Stimulated activated CD8-positive, alpha-beta memory T cell treated with anti-CD3 and anti-CD28 coated beads, Interleukin-2, amount 100 ng/mL, for 1 hour (primary cell): ENCODE measurements around the gene TENM3.

Experiments
- DNase-seq, 2 donors: peaks; one replicate each; pipeline ENCODE4 v3.0.0-alpha.2; 2020; ENCODE audit warnings: low read depth in 2 of 2

Gene TENM3

GRCh38 chr4:182400790-182401189 lies 157.6 kb downstream of the TENM3 start:
- DNase-seq, result no peak

GRCh38 chr4:182404376-182404775 lies 161.2 kb downstream of the TENM3 start:
- DNase-seq, result no peak

GRCh38 chr4:182405087-182405486 lies 161.9 kb downstream of the TENM3 start:
- no peak for DNase-seq

- no peak for DNase-seq
Observed at GRCh38 chr4:182409271-182409670, 166.1 kb downstream of the TENM3 start.

GRCh38 chr4:182411391-182411790 lies 168.2 kb downstream of the TENM3 start:
- DNase-seq, result no peak

- DNase-seq, result no peak
Observed at GRCh38 chr4:182413550-182413949, 170.3 kb downstream of the TENM3 start.

- no peak for DNase-seq
Observed at GRCh38 chr4:182415116-182415515, 171.9 kb downstream of the TENM3 start.

- DNase-seq, result no peak
Observed at GRCh38 chr4:182416067-182416466, 172.9 kb downstream of the TENM3 start.

GRCh38 chr4:182418054-182418734 lies 175.0 kb downstream of the TENM3 start:
- DNase-seq, result no peak

- no peak for DNase-seq
Observed at GRCh38 chr4:182420189-182420588, 177.0 kb downstream of the TENM3 start.

GRCh38 chr4:182421753-182422152 lies 178.6 kb downstream of the TENM3 start:
- no peak for DNase-seq

- DNase-seq, result no peak
Observed at GRCh38 chr4:182425302-182425701, 182.1 kb downstream of the TENM3 start.

GRCh38 chr4:182426901-182427300 lies 183.7 kb downstream of the TENM3 start:
- DNase-seq, result no peak

- DNase-seq, result no peak
Observed at GRCh38 chr4:182427554-182427953, 184.4 kb downstream of the TENM3 start.

- DNase-seq, result no peak
Observed at GRCh38 chr4:182429896-182430295, 186.7 kb downstream of the TENM3 start.

- no peak for DNase-seq
Observed at GRCh38 chr4:182432819-182433218, 189.6 kb downstream of the TENM3 start.

GRCh38 chr4:182434720-182435119 lies 191.5 kb downstream of the TENM3 start:
- DNase-seq, result no peak

GRCh38 chr4:182435401-182435800 lies 192.2 kb downstream of the TENM3 start:
- no peak for DNase-seq

- DNase-seq, result no peak
Observed at GRCh38 chr4:182443070-182443469, 199.9 kb downstream of the TENM3 start.

GRCh38 chr4:182447767-182448280 lies 204.6 kb downstream of the TENM3 start:
- DNase-seq, result no peak

- no peak for DNase-seq
Observed at GRCh38 chr4:182448281-182449151, 205.3 kb downstream of the TENM3 start.

- no peak for DNase-seq
Observed at GRCh38 chr4:182449186-182449929, 206.2 kb downstream of the TENM3 start.
